ENCODE measurements around the gene BRSK1. TPM values are rescaled to one million over a fixed set of nuclear protein-coding genes. Genes with fewer than 3 reads are reported as not detected.
A peak's percentile ranks its signal among the peaks of the same experiment; 100 is the strongest.

Gene BRSK1
- total RNA-seq, 1 experiment from 2014 or later, result 8.7 TPM

GRCh38 chr19:55348317-55349034, 64.7 kb downstream of the BRSK1 start:
- CTCF ChIA-PET, result interaction anchor here (0.6 kb wide), 2 partner anchors 9 to 47 kb away, joined by 3 read pairs; partner anchors contain the start of gene KMT5C
- no peak overlapping the region for H3K27ac ChIP-seq (ENCODE audit: low read length)
- no peak for TF ChIP-seq EZH2phosphoT487 (IDR thresholded peaks at IDR 0.05; ENCODE audit: borderline replicate concordance, low read length)
- TF ChIP-seq, protein P1, sequence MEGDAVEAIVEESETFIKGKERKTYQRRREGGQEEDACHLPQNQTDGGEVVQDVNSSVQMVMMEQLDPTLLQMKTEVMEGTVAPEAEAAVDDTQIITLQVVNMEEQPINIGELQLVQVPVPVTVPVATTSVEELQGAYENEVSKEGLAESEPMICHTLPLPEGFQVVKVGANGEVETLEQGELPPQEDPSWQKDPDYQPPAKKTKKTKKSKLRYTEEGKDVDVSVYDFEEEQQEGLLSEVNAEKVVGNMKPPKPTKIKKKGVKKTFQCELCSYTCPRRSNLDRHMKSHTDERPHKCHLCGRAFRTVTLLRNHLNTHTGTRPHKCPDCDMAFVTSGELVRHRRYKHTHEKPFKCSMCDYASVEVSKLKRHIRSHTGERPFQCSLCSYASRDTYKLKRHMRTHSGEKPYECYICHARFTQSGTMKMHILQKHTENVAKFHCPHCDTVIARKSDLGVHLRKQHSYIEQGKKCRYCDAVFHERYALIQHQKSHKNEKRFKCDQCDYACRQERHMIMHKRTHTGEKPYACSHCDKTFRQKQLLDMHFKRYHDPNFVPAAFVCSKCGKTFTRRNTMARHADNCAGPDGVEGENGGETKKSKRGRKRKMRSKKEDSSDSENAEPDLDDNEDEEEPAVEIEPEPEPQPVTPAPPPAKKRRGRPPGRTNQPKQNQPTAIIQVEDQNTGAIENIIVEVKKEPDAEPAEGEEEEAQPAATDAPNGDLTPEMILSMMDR (conservative IDR thresholded peaks at IDR 0.05; ENCODE audit: low read depth, low read length), result no peak
- TF ChIP-seq EZH2 (IDR thresholded peaks at IDR 0.05; ENCODE audit: low read length, unreplicated experiment), result no peak
- H3K4me3 ChIP-seq (ENCODE audit: low read length), result no peak overlapping the region
- ATAC-seq, result no peak
- H3K4me1 ChIP-seq (ENCODE audit: insufficient read depth, low read length), result peaks cover 37% of the 10 kb centered on the region
- no peaks in the 10 kb centered on the region; the same call in 1 of the 2 replicates for H3K36me3 ChIP-seq (ENCODE audit: low read depth, low read length)
- intact Hi-C loops (cut with micrococcal nuclease), result no loop called here
- no peaks in the 10 kb centered on the region for H3K9me3 ChIP-seq (ENCODE audit: low read length)
- POLR2A ChIA-PET (ENCODE audit: unreplicated experiment), result no interaction called here
- no peaks in the 10 kb centered on the region for H3F3A ChIP-seq (ENCODE audit: low read length, unreplicated experiment)
- H3K4me2 ChIP-seq (ENCODE audit: low read length), result no peak overlapping the region
- H3K9me2 ChIP-seq (replicated peaks; ENCODE audit: low read length), result no peaks in the 10 kb centered on the region
- no peak overlapping the region for H3K9ac ChIP-seq (ENCODE audit: low read length)
- no TSS peak for BruUV-seq (replicated peaks)
- H3K79me2 ChIP-seq (ENCODE audit: low read length), result no peaks in the 10 kb centered on the region
- H4K20me1 ChIP-seq (ENCODE audit: low read length), result no peaks in the 10 kb centered on the region
- H2AFZ ChIP-seq (ENCODE audit: low read length), result no peak overlapping the region
- peaks cover 11% of the 10 kb centered on the region for H3K27me3 ChIP-seq (ENCODE audit: low read length)
- no peak for DNase-seq

GRCh38 chr19:55350620-55351315, 67.0 kb downstream of the BRSK1 start:
- no TSS peak for BruUV-seq (replicated peaks)
- Histone ChIP-seq H2AFZ (ENCODE audit: low read length) (no peak overlapping the region), H3K4me3 (ENCODE audit: low read length) (no peak overlapping the region), H3K9ac (ENCODE audit: low read length) (no peak overlapping the region), H3K27me3 (ENCODE audit: low read length) (peaks cover 17% of the 10 kb centered on the region), H3K79me2 (ENCODE audit: low read length) (no peaks in the 10 kb centered on the region), H4K20me1 (ENCODE audit: low read length) (no peaks in the 10 kb centered on the region), H3F3A (ENCODE audit: low read length, unreplicated experiment) (no peaks in the 10 kb centered on the region), H3K9me2 (replicated peaks; ENCODE audit: low read length) (no peaks in the 10 kb centered on the region), H3K4me1 (ENCODE audit: insufficient read depth, low read length) (peaks cover 45% of the 10 kb centered on the region), H3K27ac (ENCODE audit: low read length) (peak overlapping the region; percentile 49; the same call in 1 of the 2 replicates), H3K9me3 (ENCODE audit: low read length) (no peaks in the 10 kb centered on the region), H3K4me2 (ENCODE audit: low read length) (no peak overlapping the region), H3K36me3 (ENCODE audit: low read depth, low read length) (no peaks in the 10 kb centered on the region; the same call in 1 of the 2 replicates)
- intact Hi-C loops (cut with micrococcal nuclease), result no loop called here
- CTCF ChIA-PET, result no interaction called here
- DNase-seq (no peak), ATAC-seq (no peak)
- TF ChIP-seq, protein P1 (conservative IDR thresholded peaks at IDR 0.05; ENCODE audit: low read depth, low read length), result no peak
- TF ChIP-seq EZH2 (IDR thresholded peaks at IDR 0.05; ENCODE audit: low read length, unreplicated experiment) (no peak), EZH2phosphoT487 (IDR thresholded peaks at IDR 0.05; ENCODE audit: borderline replicate concordance, low read length) (no peak)
- POLR2A ChIA-PET (ENCODE audit: unreplicated experiment), result no interaction called here

All from PC-3 (cell line).